HepG2 (cell line): ENCODE data around the gene HS6ST1. TPM values are rescaled to one million over a fixed set of nuclear protein-coding genes. Genes with fewer than 3 reads are reported as not detected.

Source experiments
- BCL6 ChIP-seq: IDR thresholded peaks from 2 replicates; pipeline ENCODE4 v1.6.1; 2016; ENCODE audit warnings: missing genetic modification reagents, missing compliant biosample characterization
- CREB1 ChIP-seq, 2 experiments: fragments of 450-650 bp in 1 of 2; IDR thresholded peaks; 2 replicates each; pipeline ENCODE4 v1.6.1; 2016 to 2017; ENCODE audit warnings: control low read depth in 1 of 2, mild to moderate bottlenecking in 1 of 2, missing compliant biosample characterization in 1 of 2, missing genetic modification characterization in 1 of 2
- ELF3 ChIP-seq: IDR thresholded peaks from 2 replicates; pipeline ENCODE4 v1.6.1; 2016; ENCODE audit warnings: missing genetic modification reagents, missing compliant biosample characterization
- FOXP4 ChIP-seq: sonication (generic); formaldehyde crosslinking; IDR thresholded peaks from 2 replicates; pipeline ENCODE4 v1.4.0; 2020; ENCODE audit warnings: missing genetic modification reagents
- JDP2 ChIP-seq: sonication (generic); formaldehyde crosslinking; IDR thresholded peaks from 2 replicates; pipeline ENCODE4 v1.8.1; 2022; ENCODE audit warnings: missing genetic modification reagents, borderline replicate concordance
- KDM2A ChIP-seq: sonication (generic); formaldehyde crosslinking; IDR thresholded peaks from 2 replicates; pipeline ENCODE4 v1.4.0; 2020; ENCODE audit warnings: low read depth, missing genetic modification reagents, borderline replicate concordance
- RAD21 ChIP-seq: fragments of 450-650 bp; formaldehyde crosslinking; IDR thresholded peaks from 2 replicates; pipeline ENCODE4 v1.5.0; 2020; ENCODE audit warnings: mild to moderate bottlenecking
- SALL1 ChIP-seq: sonication (generic); formaldehyde crosslinking; IDR thresholded peaks from 2 replicates; pipeline ENCODE4 v1.8.0; 2022; ENCODE audit warnings: mild to moderate bottlenecking, missing genetic modification reagents
- ZBTB20 ChIP-seq: sonication (generic); formaldehyde crosslinking; IDR thresholded peaks from 2 replicates; pipeline ENCODE4 v1.8.1; 2023; ENCODE audit warnings: missing genetic modification reagents, low read depth, mild to moderate bottlenecking, borderline replicate concordance
- ZBTB43 ChIP-seq: sonication (generic); formaldehyde crosslinking; conservative IDR thresholded peaks from 2 replicates; pipeline ENCODE4 v1.4.0; 2020; ENCODE audit warnings: missing genetic modification reagents
- ZC3H4 ChIP-seq: sonication (generic); formaldehyde crosslinking; IDR thresholded peaks from 2 replicates; pipeline ENCODE4 v1.4.0; 2020; ENCODE audit warnings: missing genetic modification reagents, borderline replicate concordance
- ZFP36L2 ChIP-seq: sonication (generic); formaldehyde crosslinking; IDR thresholded peaks from 2 replicates; pipeline ENCODE4 v1.4.0; 2020; ENCODE audit warnings: missing genetic modification reagents
- ZFX ChIP-seq: sonication (generic); formaldehyde crosslinking; IDR thresholded peaks from 2 replicates; pipeline ENCODE4 v1.4.0; 2020; ENCODE audit warnings: mild to moderate bottlenecking, low read depth, missing genetic modification reagents, moderate library complexity
- ZNF430 ChIP-seq: sonication (generic); formaldehyde crosslinking; IDR thresholded peaks from 2 replicates; pipeline ENCODE4 v1.9.0; 2021; ENCODE audit warnings: mild to moderate bottlenecking, missing genetic modification reagents
- ZNF501 ChIP-seq: sonication (generic); formaldehyde crosslinking; IDR thresholded peaks from 2 replicates; pipeline ENCODE4 v1.5.1; 2020; ENCODE audit warnings: mild to moderate bottlenecking, moderate library complexity, missing genetic modification reagents
- ZNF546 ChIP-seq: sonication (generic); formaldehyde crosslinking; conservative IDR thresholded peaks from 2 replicates; pipeline ENCODE4 v1.8.1; 2023; ENCODE audit warnings: mild to moderate bottlenecking, missing genetic modification reagents
- ZNF547 ChIP-seq: sonication (generic); formaldehyde crosslinking; IDR thresholded peaks from 2 replicates; pipeline ENCODE4 v1.5.1; 2020; ENCODE audit warnings: mild to moderate bottlenecking, missing genetic modification reagents
- ZNF598 ChIP-seq: sonication (generic); formaldehyde crosslinking; IDR thresholded peaks from 2 replicates; pipeline ENCODE4 v1.5.1; 2020; ENCODE audit warnings: mild to moderate bottlenecking, missing genetic modification reagents, borderline replicate concordance
- ZNF691 ChIP-seq: sonication (generic); formaldehyde crosslinking; IDR thresholded peaks from 2 replicates; pipeline ENCODE4 v1.4.0; 2020; ENCODE audit warnings: missing genetic modification reagents, low read depth, mild to moderate bottlenecking, borderline replicate concordance
- polyA plus RNA-seq, 8 experiments: library from polyadenylated mRNA; depleted of rRNA in 3 of 8; stranded (reverse) in 7 of 8; unstranded in 1 of 8; fragments of >200 nt; fragmentation: Illumina TruSeq in 4 of 8; extraction: Trizol in 4 of 8; gene quantifications; 2 replicates each; pipeline versions ENCODE4 v1.2.1 to v1.2.3, GENCODE V29; 2011 to 2016; ENCODE audit warnings: low read depth in 4 of 8, missing spikeins in 1 of 8, mixed read lengths in 1 of 8; ENCODE audit not compliant: insufficient read depth in 1 of 8
- total RNA-seq, 5 experiments: library from RNA; depleted of rRNA; stranded (reverse); fragments of >200 nt; fragmentation: Illumina TruSeq; extraction: Trizol; gene quantifications; 2 replicates each; pipeline ENCODE4 v1.2.3, GENCODE V29; 2016; ENCODE audit warnings: low read depth in 1 of 5
- TF ChIP-seq, protein P1 (sequence below): sonication (generic); formaldehyde crosslinking; conservative IDR thresholded peaks from 2 replicates; pipeline ENCODE4 v1.4.0; 2020; ENCODE audit warnings: missing genetic modification reagents
- TF ChIP-seq, protein P2 (sequence below): sonication (generic); formaldehyde crosslinking; IDR thresholded peaks from 2 replicates; pipeline ENCODE4 v1.5.0; 2020; ENCODE audit warnings: mild to moderate bottlenecking, low read depth, missing genetic modification reagents, borderline replicate concordance
- TF ChIP-seq, protein P3 (sequence below): fragments of 450-650 bp; IDR thresholded peaks from 2 replicates; pipeline ENCODE4 v1.6.1; 2016

HS6ST1 gene
- total and polyA plus RNA-seq, 2 of the 13 experiments (the other 11 are each of a cell fraction or from before 2014, with no cell fraction given): 34.5 to 84.6 TPM

GRCh38 chr2:128318776-128319464 lies at the start of gene HS6ST1 (continued):
- TF ChIP-seq ZNF691 (CRISPR knock-in tag) (0 out of 2 replicates have a peak, but pooled peaks have one; percentile 47), JDP2 (CRISPR knock-in tag) (peak; percentile 30; the same call in 1 of the 2 replicates), CREB1 (IDR thresholded peaks at IDR 0.05) (no peak), CREB1 (CRISPR knock-in tag; IDR thresholded peaks at IDR 0.05) (no peak), ZNF546 (no peak), ZFX (CRISPR knock-in tag) (peak; percentile 81), ZBTB43 (CRISPR knock-in tag) (peak; percentile 26; the same call in 1 of the 2 replicates), ELF3 (CRISPR knock-in tag) (no peak), ZNF547 (peak; percentile 69; the same call in 1 of the 2 replicates), ZC3H4 (CRISPR knock-in tag) (no peak), ZNF598 (no peak), ZNF430 (0 out of 2 replicates have a peak, but pooled peaks have one; percentile 32), KDM2A (peak; percentile 67; the same call in 1 of the 2 replicates), RAD21 (CRISPR knock-in tag) (peak; percentile 62), FOXP4 (CRISPR knock-in tag) (no peak), BCL6 (0 out of 2 replicates have a peak, but pooled peaks have one; percentile 17), ZBTB20 (CRISPR knock-in tag) (no peak), SALL1 (CRISPR knock-in tag) (peak; percentile 64), ZNF501 (CRISPR knock-in tag) (peak; percentile 55), ZFP36L2 (0 out of 2 replicates have a peak, but pooled peaks have one; percentile 31)
- TF ChIP-seq, protein P1, sequence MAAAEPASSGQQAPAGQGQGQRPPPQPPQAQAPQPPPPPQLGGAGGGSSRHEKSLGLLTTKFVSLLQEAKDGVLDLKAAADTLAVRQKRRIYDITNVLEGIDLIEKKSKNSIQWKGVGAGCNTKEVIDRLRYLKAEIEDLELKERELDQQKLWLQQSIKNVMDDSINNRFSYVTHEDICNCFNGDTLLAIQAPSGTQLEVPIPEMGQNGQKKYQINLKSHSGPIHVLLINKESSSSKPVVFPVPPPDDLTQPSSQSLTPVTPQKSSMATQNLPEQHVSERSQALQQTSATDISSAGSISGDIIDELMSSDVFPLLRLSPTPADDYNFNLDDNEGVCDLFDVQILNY: peak; percentile 33; the same call in 1 of the 2 replicates
- TF ChIP-seq, protein P2, sequence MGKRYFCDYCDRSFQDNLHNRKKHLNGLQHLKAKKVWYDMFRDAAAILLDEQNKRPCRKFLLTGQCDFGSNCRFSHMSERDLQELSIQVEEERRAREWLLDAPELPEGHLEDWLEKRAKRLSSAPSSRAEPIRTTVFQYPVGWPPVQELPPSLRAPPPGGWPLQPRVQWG (CRISPR knock-in tag): no peak
- TF ChIP-seq, protein P3, sequence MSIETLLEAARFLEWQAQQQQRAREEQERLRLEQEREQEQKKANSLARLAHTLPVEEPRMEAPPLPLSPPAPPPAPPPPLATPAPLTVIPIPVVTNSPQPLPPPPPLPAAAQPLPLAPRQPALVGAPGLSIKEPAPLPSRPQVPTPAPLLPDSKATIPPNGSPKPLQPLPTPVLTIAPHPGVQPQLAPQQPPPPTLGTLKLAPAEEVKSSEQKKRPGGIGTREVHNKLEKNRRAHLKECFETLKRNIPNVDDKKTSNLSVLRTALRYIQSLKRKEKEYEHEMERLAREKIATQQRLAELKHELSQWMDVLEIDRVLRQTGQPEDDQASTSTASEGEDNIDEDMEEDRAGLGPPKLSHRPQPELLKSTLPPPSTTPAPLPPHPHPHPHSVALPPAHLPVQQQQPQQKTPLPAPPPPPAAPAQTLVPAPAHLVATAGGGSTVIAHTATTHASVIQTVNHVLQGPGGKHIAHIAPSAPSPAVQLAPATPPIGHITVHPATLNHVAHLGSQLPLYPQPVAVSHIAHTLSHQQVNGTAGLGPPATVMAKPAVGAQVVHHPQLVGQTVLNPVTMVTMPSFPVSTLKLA: no peak
